WTC11 (cell line): ENCODE results near the gene SCNM1.

Experiments
- CREB1 ChIP-seq: sonication (generic); formaldehyde crosslinking; IDR thresholded peaks from 2 replicates; pipeline ENCODE4 v1.8.0; 2023; ENCODE audit warnings: mild to moderate bottlenecking, missing genetic modification reagents
- CTCF ChIP-seq: fragments of 200-600 bp; IDR thresholded peaks from 2 replicates; pipeline ENCODE4 v1.8.0; 2022; ENCODE audit warnings: antibody characterized with exemption
- FOXJ3 ChIP-seq: sonication (generic); formaldehyde crosslinking; IDR thresholded peaks from 2 replicates; pipeline ENCODE4 v1.9.0; 2021; ENCODE audit warnings: missing genetic modification reagents, mild to moderate bottlenecking, borderline replicate concordance
- GABPB1 ChIP-seq: sonication (generic); formaldehyde crosslinking; IDR thresholded peaks from 2 replicates; pipeline ENCODE4 v1.8.1; 2023; ENCODE audit warnings: mild to moderate bottlenecking, missing genetic modification reagents
- MAX ChIP-seq: sonication (generic); formaldehyde crosslinking; IDR thresholded peaks from 2 replicates; pipeline ENCODE4 v1.8.0; 2022; ENCODE audit warnings: mild to moderate bottlenecking, missing genetic modification reagents
- STAT6 ChIP-seq: sonication (generic); formaldehyde crosslinking; conservative IDR thresholded peaks from 2 replicates; pipeline ENCODE4 v1.8.1; 2023; ENCODE audit warnings: mild to moderate bottlenecking, low read depth, missing genetic modification reagents, moderate library complexity
- TEAD4 ChIP-seq: sonication (generic); formaldehyde crosslinking; IDR thresholded peaks from 2 replicates; pipeline ENCODE4 v1.8.0; 2022; ENCODE audit warnings: mild to moderate bottlenecking, missing genetic modification reagents
- ZNF317 ChIP-seq: sonication (generic); formaldehyde crosslinking; IDR thresholded peaks from 2 replicates; pipeline ENCODE4 v1.8.1; 2023; ENCODE audit warnings: low read depth, mild to moderate bottlenecking, moderate library complexity, missing genetic modification reagents, borderline replicate concordance

GRCh38 chr1:151167116-151167515, 1.2 kb downstream of the SCNM1 start:
- no peak for TF ChIP-seq TEAD4 (CRISPR knock-in tag)
- no peak for TF ChIP-seq CTCF
- TF ChIP-seq ZNF317 (CRISPR knock-in tag) = no peak
- no peak for TF ChIP-seq CREB1 (CRISPR knock-in tag)
- no peak for TF ChIP-seq MAX (CRISPR knock-in tag)
- TF ChIP-seq FOXJ3 (CRISPR knock-in tag) = no peak
- no peak for TF ChIP-seq STAT6
- no peak for TF ChIP-seq GABPB1
